IMR-90 (cell line): ENCODE results near the gene ALDH2. TPM values are rescaled to one million over a fixed set of nuclear protein-coding genes. Genes with fewer than 3 reads are reported as not detected.

Experiments used
- ATAC-seq: fragments of 200-7000 bp; cut with Tn5 transposase; 2 replicates; pipeline ENCODE4 v1.9.1; 2020; ENCODE audit warnings: low read depth, mild to moderate bottlenecking, moderate library complexity
- BruUV-seq: library from RNA; stranded (reverse); fragments of 400-500 nt; replicated peaks from 2 replicates; lab custom pipeline; 2021; lab: Mats Ljungman, UMichigan
- CTCF ChIA-PET: fragments of 300-600 bp; formaldehyde crosslinking; extraction: SDS; loops from one replicate; lab custom pipeline; 2021; ENCODE audit warnings: antibody characterized with exemption; lab: Yijun Ruan, JAX
- POLR2A ChIA-PET: fragments of 300-600 bp; sonication (Branson Sonifier 250); formaldehyde crosslinking; loops from one replicate; lab custom pipeline; 2022; ENCODE audit warnings: antibody characterized with exemption; ENCODE audit not compliant: unreplicated experiment; lab: Charles Lee
- DNase-seq: peaks from one replicate; pipeline ENCODE4 v3.0.0; 2013
- H2AFZ ChIP-seq: replicated peaks from 2 replicates; pipeline ENCODE3; 2013; ENCODE audit warnings: low read length, mild to moderate bottlenecking; ENCODE audit not compliant: poor library complexity
- H2AK5ac ChIP-seq: 2 replicates; pipeline ENCODE4 v1.6.1; 2013; ENCODE audit warnings: low read depth, low read length, inconsistent platforms
- H2AK9ac ChIP-seq: replicated peaks from 2 replicates; pipeline ENCODE3; 2013; ENCODE audit warnings: mild to moderate bottlenecking, low read depth, low read length, moderate library complexity; ENCODE audit not compliant: poor library complexity
- H2BK120ac ChIP-seq: 2 replicates; pipeline ENCODE4 v1.6.1; 2013; ENCODE audit warnings: low read depth, low read length, inconsistent platforms
- H2BK15ac ChIP-seq: 3 replicates; pipeline ENCODE4 v1.6.1; 2013; ENCODE audit warnings: low read depth, low read length, inconsistent platforms
- H2BK20ac ChIP-seq: 2 replicates; pipeline ENCODE4 v1.6.1; 2013; ENCODE audit warnings: low read depth, mild to moderate bottlenecking, inconsistent platforms, low read length, moderate library complexity
- H2BK5ac ChIP-seq: 2 replicates; pipeline ENCODE4 v1.6.1; 2013; ENCODE audit warnings: mild to moderate bottlenecking, low read depth, low read length, inconsistent platforms; ENCODE audit not compliant: poor library complexity, severe bottlenecking
- H3K14ac ChIP-seq: replicated peaks from 2 replicates; pipeline ENCODE4 v1.6.1; 2013; ENCODE audit warnings: low read depth, low read length, inconsistent platforms
- H3K18ac ChIP-seq: 2 replicates; pipeline ENCODE4 v1.6.1; 2013; ENCODE audit warnings: low read depth, low read length, control low read depth
- H3K23ac ChIP-seq: 2 replicates; pipeline ENCODE4 v1.6.1; 2013; ENCODE audit warnings: low read depth, low read length, inconsistent platforms
- H3K27ac ChIP-seq: 2 replicates; pipeline ENCODE4 v1.5.1; 2013; ENCODE audit warnings: mild to moderate bottlenecking, control low read depth, low read length; ENCODE audit not compliant: insufficient read depth
- H3K27me3 ChIP-seq: 2 replicates; pipeline ENCODE4 v1.6.1; 2013; ENCODE audit warnings: low read length; ENCODE audit not compliant: control insufficient read depth, insufficient read depth
- H3K36me3 ChIP-seq: 2 replicates; pipeline ENCODE4 v1.6.1; 2013; ENCODE audit warnings: low read length, mixed read lengths; ENCODE audit not compliant: control insufficient read depth, insufficient read depth
- H3K4ac ChIP-seq: 2 replicates; pipeline ENCODE4 v1.6.1; 2013; ENCODE audit warnings: low read depth, low read length, inconsistent platforms
- H3K4me1 ChIP-seq: 2 replicates; pipeline ENCODE4 v1.6.1; 2013; ENCODE audit warnings: low read length, mixed read lengths; ENCODE audit not compliant: control insufficient read depth, insufficient read depth
- H3K4me2 ChIP-seq: 2 replicates; pipeline ENCODE4 v1.6.1; 2013; ENCODE audit warnings: low read depth, mild to moderate bottlenecking, control low read depth, low read length, moderate library complexity
- H3K4me3 ChIP-seq: 2 replicates; pipeline ENCODE4 v1.5.1; 2013; ENCODE audit warnings: low read depth, mild to moderate bottlenecking, control low read depth, low read length, moderate library complexity; ENCODE audit not compliant: insufficient read depth
- H3K56ac ChIP-seq: 2 replicates; pipeline ENCODE4 v1.6.1; 2013; ENCODE audit warnings: low read length, inconsistent platforms; ENCODE audit not compliant: insufficient read depth; ENCODE audit errors: extremely low read depth
- H3K79me1 ChIP-seq, 2 experiments: 2 replicates each; pipeline ENCODE4 v1.6.1; 2013; ENCODE audit warnings: low read length in 2 of 2, inconsistent platforms in 1 of 2, low read depth in 1 of 2
- H3K9ac ChIP-seq: 2 replicates; pipeline ENCODE4 v1.6.1; 2013; ENCODE audit warnings: low read depth, low read length, control low read depth
- H3K9me1 ChIP-seq: 2 replicates; pipeline ENCODE4 v1.6.1; 2013; ENCODE audit warnings: low read length, inconsistent platforms; ENCODE audit not compliant: insufficient read depth
- H3K9me3 ChIP-seq: 2 replicates; pipeline ENCODE4 v1.6.1; 2013; ENCODE audit warnings: low read length; ENCODE audit not compliant: control insufficient read depth, insufficient read depth
- H4K20me1 ChIP-seq: 2 replicates; pipeline ENCODE4 v1.6.1; 2013; ENCODE audit warnings: low read length, inconsistent platforms; ENCODE audit not compliant: insufficient read depth
- H4K5ac ChIP-seq: 2 replicates; pipeline ENCODE4 v1.6.1; 2013; ENCODE audit warnings: mild to moderate bottlenecking, low read depth, low read length, control low read depth
- H4K8ac ChIP-seq, 2 experiments: 2 replicates each; pipeline ENCODE4 v1.6.1; 2013; ENCODE audit warnings: low read depth in 2 of 2, low read length in 2 of 2, control low read depth in 1 of 2, inconsistent platforms in 1 of 2
- H4K91ac ChIP-seq: 2 replicates; pipeline ENCODE4 v1.6.1; 2013; ENCODE audit warnings: low read depth, low read length, inconsistent platforms; ENCODE audit not compliant: insufficient read depth
- CTCF ChIP-seq: conservative IDR thresholded peaks from 2 replicates; pipeline ENCODE4 v1.5.1; 2012; ENCODE audit warnings: mild to moderate bottlenecking, low read depth, low read length, improper control_type of control experiment
- ELK1 ChIP-seq: fragments of 150-350 bp; IDR thresholded peaks from 2 replicates; pipeline ENCODE4 v1.6.1; 2016; ENCODE audit warnings: low read depth, mild to moderate bottlenecking, low read length, moderate library complexity, borderline replicate concordance
- FOS ChIP-seq: fragments of 150-350 bp; IDR thresholded peaks from 2 replicates; pipeline ENCODE4 v1.6.1; 2016; ENCODE audit warnings: low read depth, low read length
- MAFK ChIP-seq: IDR thresholded peaks from 2 replicates; pipeline ENCODE4 v1.6.1; 2012; ENCODE audit warnings: low read depth, low read length, improper control_type of control experiment
- MAZ ChIP-seq: IDR thresholded peaks from 2 replicates; pipeline ENCODE4 v1.6.1; 2012; ENCODE audit warnings: low read depth, mild to moderate bottlenecking, low read length, improper control_type of control experiment, moderate library complexity, borderline replicate concordance
- MXI1 ChIP-seq: IDR thresholded peaks from 2 replicates; pipeline ENCODE4 v1.6.1; 2012; ENCODE audit warnings: low read depth, mild to moderate bottlenecking, low read length, moderate library complexity, borderline replicate concordance
- RAD21 ChIP-seq: IDR thresholded peaks from 2 replicates; pipeline ENCODE4 v1.6.1; 2012; ENCODE audit warnings: low read length, improper control_type of control experiment
- RCOR1 ChIP-seq: IDR thresholded peaks from 2 replicates; pipeline ENCODE4 v1.6.1; 2012; ENCODE audit warnings: mild to moderate bottlenecking, low read length, improper control_type of control experiment; ENCODE audit not compliant: insufficient replicate concordance
- SMC3 ChIP-seq: fragments of 150-350 bp; IDR thresholded peaks from 2 replicates; pipeline ENCODE4 v1.6.1; 2016; ENCODE audit warnings: low read depth, mild to moderate bottlenecking, antibody characterized with exemption, low read length, moderate library complexity
- WGBS, 2 experiments: methylation state at CpG; one replicate each; pipeline versions ENCODE4 v1.1.5 to v1.1.7; 2013; ENCODE audit warnings: missing lambda C conversion rate in 2 of 2; ENCODE audit not compliant: insufficient read length in 1 of 2; ENCODE audit errors: extremely low coverage in 2 of 2; 5-methylcytosine and 5-hydroxymethylcytosine counted together
- dilution Hi-C: fragments of 300-500 bp; cut with HindIII; formaldehyde crosslinking; loops from one replicate; pipeline ENCODE4 v1.14.3; 2018; ENCODE audit warnings: low sequenced_read_pairs; ENCODE audit not compliant: unreplicated experiment
- in situ Hi-C: fragments of 300-500 bp; cut with MboI; formaldehyde crosslinking; loops from 3 replicates; pipeline ENCODE4 v1.14.3; 2019; ENCODE audit warnings: low sequenced_read_pairs, inconsistent platforms, mixed read lengths
- intact Hi-C: fragments of 100-400 bp; cut with micrococcal nuclease; formaldehyde crosslinking; loops from 2 replicates; pipeline ENCODE4 v1.10.0; 2022
- polyA plus RNA-seq, 3 experiments: library from polyadenylated mRNA; depleted of rRNA; stranded (reverse); fragments of >200 nt; gene quantifications; 2 replicates each; pipeline ENCODE4 v1.2.3, GENCODE V29; 2012; ENCODE audit warnings: low replicate concordance in 1 of 3
- total RNA-seq: library from RNA; depleted of rRNA; stranded (reverse); fragments of >200 nt; gene quantifications from 2 replicates; pipeline ENCODE4 v1.2.3, GENCODE V29; 2012

ALDH2 gene
- total and polyA plus RNA-seq, 2 of the 4 experiments (the other 2 are of a cell fraction) = 16.0 to 41.2 TPM

GRCh38 chr12:111812881-111813741, 46.4 kb downstream of the ALDH2 start:
- no peaks in the 10 kb centered on the region for H3K4me1 ChIP-seq
- peak; percentile 39; the same call in 1 of the 2 replicates for TF ChIP-seq MAZ
- no peak for TF ChIP-seq FOS
- peak; percentile 85 for TF ChIP-seq RAD21
- no peak for TF ChIP-seq RCOR1
- peak; percentile 87 for TF ChIP-seq SMC3
- TF ChIP-seq MAFK = no peak
- no peak for TF ChIP-seq MXI1
- TF ChIP-seq CTCF = peak; percentile 89
- no peak for TF ChIP-seq ELK1
- 0% methylated on average over 1 of the region's 13 CpGs; no CpG with 5 or more reads in 1 of the 2 experiments for WGBS, 2 experiments
- no peak overlapping the region for H3K4ac ChIP-seq
- no peak overlapping the region for H3K4me3 ChIP-seq
- H4K20me1 ChIP-seq = no peaks in the 10 kb centered on the region
- peaks cover 17% of the 10 kb centered on the region for H3K36me3 ChIP-seq
- ATAC-seq = peak; percentile 100
- ChIA-PET CTCF (interaction anchor here (0.5 to 1.5 kb wide), 7 partner anchors 13 to 509 kb away, joined by 3 to 17 read pairs (median 3); no protein-coding TSS in a partner anchor), POLR2A (no interaction called here)
- no peak overlapping the region for H4K91ac ChIP-seq
- H3K9ac ChIP-seq = no peak overlapping the region
- H2BK20ac ChIP-seq = no peak overlapping the region
- no peak overlapping the region for H3K4me2 ChIP-seq
- no peaks in the 10 kb centered on the region for H3K9me1 ChIP-seq
- peaks cover 6% of the 10 kb centered on the region; the same call in 1 of the 2 replicates for H3K27me3 ChIP-seq
- peak; percentile 80 for DNase-seq
- peak overlapping the region; percentile 4 for H2AK9ac ChIP-seq
- no TSS peak for BruUV-seq
- no peak overlapping the region for H2BK15ac ChIP-seq
- no peak overlapping the region for H4K5ac ChIP-seq
- dilution Hi-C loops = no loop called here
- H2BK120ac ChIP-seq = no peak overlapping the region
- H2BK5ac ChIP-seq = no peak overlapping the region
- H2AK5ac ChIP-seq = no peak overlapping the region
- no peaks in the 10 kb centered on the region for H3K79me1 ChIP-seq
- peak overlapping the region; percentile 12 for H2AFZ ChIP-seq
- H3K9me3 ChIP-seq = no peaks in the 10 kb centered on the region
- intact Hi-C loops = loop anchor here (1.0 to 5.0 kb wide), 3 partner anchors 46 to 126 kb away; partner anchors contain the start of genes ACAD10, ALDH2 and BRAP
- no peak overlapping the region for H3K56ac ChIP-seq
- no peak overlapping the region for H3K23ac ChIP-seq
- H4K8ac ChIP-seq = no peak overlapping the region
- H3K18ac ChIP-seq = no peak overlapping the region
- no peak overlapping the region for H3K14ac ChIP-seq
- in situ Hi-C loops = loop anchor here (5.0 kb wide), 1 partner anchor 56 kb away; no protein-coding TSS in a partner anchor
- no peak overlapping the region for H3K27ac ChIP-seq
